MG63 (cell line): ENCODE results near the gene C4BPB. TPM values are rescaled to one million over a fixed set of nuclear protein-coding genes. Genes with fewer than 3 reads are reported as not detected.

Experiments used
- DNase-seq: peaks from one replicate; pipeline ENCODE4 v3.0.0-alpha.2; 2020
- H3K27me3 ChIP-seq: fragments of 250-450 bp; sonication (Bioruptor Pico); 2 replicates; pipeline ENCODE4 v1.5.1; 2020; ENCODE audit warnings: mild to moderate bottlenecking, moderate library complexity
- H3K36me3 ChIP-seq: fragments of 250-450 bp; sonication (Bioruptor Pico); 2 replicates; pipeline ENCODE4 v1.5.1; 2020; ENCODE audit warnings: mild to moderate bottlenecking, moderate library complexity
- H3K4me3 ChIP-seq: fragments of 250-450 bp; sonication (Bioruptor Pico); 2 replicates; pipeline ENCODE4 v1.5.1; 2020; ENCODE audit warnings: mild to moderate bottlenecking, moderate library complexity
- H3K9me3 ChIP-seq: fragments of 250-450 bp; sonication (Bioruptor Pico); 2 replicates; pipeline ENCODE4 v1.5.1; 2020; ENCODE audit warnings: mild to moderate bottlenecking, moderate library complexity
- total RNA-seq: library from RNA; depleted of rRNA; stranded (reverse); fragments of >200 nt; shearing (Covaris generic); gene quantifications from 2 replicates; pipeline ENCODE4 v1.2.3, GENCODE V29; 2014; ENCODE audit warnings: low replicate concordance

C4BPB gene
- total RNA-seq, 1 experiment from 2014 or later, result 3.5 TPM

- Histone ChIP-seq H3K27me3 (no peaks in the 10 kb centered on the region), H3K36me3 (no peaks in the 10 kb centered on the region; the same call in 1 of the 2 replicates), H3K9me3 (no peaks in the 10 kb centered on the region), H3K4me3 (no peak overlapping the region)
- DNase-seq, result no peak
These were observed 14.5 kb upstream of the C4BPB start for GRCh38 chr1:207073906-207074820.

- H3K36me3 ChIP-seq, result no peaks in the 10 kb centered on the region; the same call in 1 of the 2 replicates
- no peaks in the 10 kb centered on the region for H3K27me3 ChIP-seq
- no peak for DNase-seq
- no peaks in the 10 kb centered on the region for H3K9me3 ChIP-seq
- H3K4me3 ChIP-seq, result no peak overlapping the region
These were observed 12.3 kb upstream of the C4BPB start for GRCh38 chr1:207076181-207076955.

GRCh38 chr1:207077012-207077411 is 11.6 kb upstream of the C4BPB start:
- DNase-seq, result no peak
- Histone ChIP-seq H3K36me3 (no peaks in the 10 kb centered on the region; the same call in 1 of the 2 replicates), H3K27me3 (no peaks in the 10 kb centered on the region), H3K9me3 (no peaks in the 10 kb centered on the region), H3K4me3 (no peak overlapping the region)

GRCh38 chr1:207077470-207078377 is 10.9 kb upstream of the C4BPB start:
- DNase-seq, result peak; percentile 52
- H3K4me3 ChIP-seq, result no peak overlapping the region

GRCh38 chr1:207078578-207079132 is 10.0 kb upstream of the C4BPB start:
- Histone ChIP-seq H3K9me3 (no peaks in the 10 kb centered on the region), H3K4me3 (no peak overlapping the region), H3K36me3 (no peaks in the 10 kb centered on the region), H3K27me3 (no peaks in the 10 kb centered on the region)
- DNase-seq, result no peak

More at GRCh38 chr1:207077470-207078377, 10.9 kb upstream of the C4BPB start:
- Histone ChIP-seq H3K9me3 (no peaks in the 10 kb centered on the region), H3K27me3 (no peaks in the 10 kb centered on the region), H3K36me3 (no peaks in the 10 kb centered on the region)

GRCh38 chr1:207079706-207080241 is 8.9 kb upstream of the C4BPB start:
- Histone ChIP-seq H3K4me3 (no peak overlapping the region), H3K9me3 (no peaks in the 10 kb centered on the region), H3K27me3 (no peaks in the 10 kb centered on the region), H3K36me3 (no peaks in the 10 kb centered on the region)
- no peak for DNase-seq

- H3K36me3 ChIP-seq, result no peaks in the 10 kb centered on the region
- DNase-seq, result no peak
- H3K27me3 ChIP-seq, result no peaks in the 10 kb centered on the region
- H3K4me3 ChIP-seq, result no peak overlapping the region
- H3K9me3 ChIP-seq, result no peaks in the 10 kb centered on the region
These were observed 7.6 kb upstream of the C4BPB start for GRCh38 chr1:207081088-207081487.

- no peaks in the 10 kb centered on the region for H3K36me3 ChIP-seq
- no peaks in the 10 kb centered on the region for H3K9me3 ChIP-seq
- DNase-seq, result no peak
- H3K27me3 ChIP-seq, result no peaks in the 10 kb centered on the region
- H3K4me3 ChIP-seq, result no peak overlapping the region
These were observed 6.9 kb upstream of the C4BPB start for GRCh38 chr1:207081806-207082205.

- no peaks in the 10 kb centered on the region for H3K36me3 ChIP-seq
- no peaks in the 10 kb centered on the region for H3K9me3 ChIP-seq
- H3K4me3 ChIP-seq, result no peak overlapping the region
- no peaks in the 10 kb centered on the region for H3K27me3 ChIP-seq
- DNase-seq, result no peak
These were observed 4.4 kb upstream of the C4BPB start for GRCh38 chr1:207084232-207084631.

- H3K36me3 ChIP-seq, result no peaks in the 10 kb centered on the region
- peak; percentile 53 for DNase-seq
- H3K9me3 ChIP-seq, result no peaks in the 10 kb centered on the region
These were observed 3.9 kb upstream of the C4BPB start for GRCh38 chr1:207084701-207085180.

GRCh38 chr1:207085887-207086286 is 2.8 kb upstream of the C4BPB start:
- DNase-seq, result no peak
- Histone ChIP-seq H3K4me3 (no peak overlapping the region), H3K36me3 (no peaks in the 10 kb centered on the region), H3K9me3 (no peaks in the 10 kb centered on the region), H3K27me3 (no peaks in the 10 kb centered on the region)

More at GRCh38 chr1:207084701-207085180, 3.9 kb upstream of the C4BPB start:
- Histone ChIP-seq H3K4me3 (no peak overlapping the region), H3K27me3 (no peaks in the 10 kb centered on the region)

GRCh38 chr1:207088161-207088560 is 499 bp upstream of the C4BPB start:
- no peak for DNase-seq
- no peaks in the 10 kb centered on the region for H3K9me3 ChIP-seq
- no peak overlapping the region for H3K4me3 ChIP-seq
- no peaks in the 10 kb centered on the region for H3K36me3 ChIP-seq
- no peaks in the 10 kb centered on the region for H3K27me3 ChIP-seq

GRCh38 chr1:207089627-207090355 is 1.1 kb downstream of the C4BPB start:
- DNase-seq, result no peak
- Histone ChIP-seq H3K36me3 (no peaks in the 10 kb centered on the region), H3K4me3 (no peak overlapping the region), H3K27me3 (no peaks in the 10 kb centered on the region), H3K9me3 (no peaks in the 10 kb centered on the region)

- Histone ChIP-seq H3K9me3 (no peaks in the 10 kb centered on the region), H3K4me3 (no peak overlapping the region), H3K36me3 (no peaks in the 10 kb centered on the region), H3K27me3 (no peaks in the 10 kb centered on the region)
- no peak for DNase-seq
These were observed 2.7 kb downstream of the C4BPB start for GRCh38 chr1:207091200-207091908.

- DNase-seq, result no peak
- no peaks in the 10 kb centered on the region for H3K27me3 ChIP-seq
- H3K36me3 ChIP-seq, result no peaks in the 10 kb centered on the region
- no peak overlapping the region for H3K4me3 ChIP-seq
- no peaks in the 10 kb centered on the region for H3K9me3 ChIP-seq
These were observed 5.3 kb downstream of the C4BPB start for GRCh38 chr1:207093944-207094343.
